HG03558 (cell line): ENCODE results near the gene LRMDA.

Source experiments
- ATAC-seq: cut with Tn5 transposase; IDR thresholded peaks from one replicate; pipeline ENCODE4 v1.9.1; 2021; ENCODE audit warnings: moderate number of reproducible peaks; ENCODE audit not compliant: unreplicated experiment; ENCODE audit errors: extremely low read depth

The LRMDA gene

DNA sequence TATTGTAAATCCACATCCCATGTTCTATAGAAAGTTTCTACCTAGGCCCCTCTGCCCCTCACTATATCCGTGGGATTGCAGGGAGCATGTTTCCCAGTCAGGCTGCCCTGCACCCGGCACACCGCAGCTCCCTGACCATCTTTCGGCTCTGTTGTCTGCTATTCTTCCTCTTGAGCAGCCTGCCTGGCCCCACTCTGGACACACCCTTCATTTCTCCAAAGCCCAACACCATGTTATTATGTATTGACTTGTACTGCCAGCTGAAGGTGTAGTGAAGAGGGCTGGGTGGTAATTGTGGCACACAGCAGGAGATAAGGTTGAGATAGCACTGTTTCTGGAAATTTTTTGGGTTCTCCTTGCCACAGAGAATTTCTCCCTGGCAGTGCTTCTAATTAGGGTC is 9.8 kb downstream of the LRMDA start:
- ATAC-seq = no peak

GRCh38 chr10:75441682-75442081 is 10.3 kb downstream of the LRMDA start:
- no peak for ATAC-seq

GRCh38 chr10:75443362-75443761 is 11.9 kb downstream of the LRMDA start:
- no peak for ATAC-seq

GRCh38 chr10:75444781-75445386 is 13.5 kb downstream of the LRMDA start:
- no peak for ATAC-seq

- no peak for ATAC-seq
Observed at GRCh38 chr10:75446508-75446907, 15.1 kb downstream of the LRMDA start.

GRCh38 chr10:75448166-75448565 is 16.7 kb downstream of the LRMDA start:
- no peak for ATAC-seq

DNA sequence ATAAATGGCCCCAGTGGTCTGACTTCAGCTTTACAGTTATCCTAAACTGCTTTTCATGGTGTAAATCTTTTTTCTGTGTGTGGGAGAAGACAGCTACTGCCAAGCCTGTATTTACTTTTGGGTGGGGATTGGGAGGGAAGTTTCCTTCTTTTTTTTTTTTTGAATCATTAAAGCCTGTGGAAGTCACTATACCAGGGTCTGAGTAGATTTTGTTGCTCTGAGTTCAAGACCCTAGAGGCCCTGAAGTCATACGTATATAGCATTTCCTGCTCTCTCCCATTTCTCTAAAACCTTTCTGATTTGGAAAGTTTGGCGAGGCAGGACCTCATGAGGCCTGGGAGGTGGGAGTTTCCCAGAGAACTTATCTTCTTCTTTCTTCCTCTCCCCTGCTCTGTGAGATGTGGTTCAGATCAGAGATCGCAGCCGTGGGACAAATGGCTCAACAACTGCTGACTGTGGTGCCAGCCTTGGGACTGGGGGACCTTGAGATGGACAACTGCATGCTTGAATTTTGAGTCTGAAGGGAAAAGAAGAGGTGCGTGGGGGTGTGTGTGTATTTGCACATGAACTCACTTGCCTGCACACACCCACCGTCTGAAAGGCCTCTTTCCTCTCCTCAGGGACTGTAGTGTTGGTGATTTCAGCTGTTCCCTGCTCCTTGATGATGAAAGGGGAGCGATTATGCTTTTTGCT is 18.1 kb downstream of the LRMDA start:
- no peak for ATAC-seq

DNA sequence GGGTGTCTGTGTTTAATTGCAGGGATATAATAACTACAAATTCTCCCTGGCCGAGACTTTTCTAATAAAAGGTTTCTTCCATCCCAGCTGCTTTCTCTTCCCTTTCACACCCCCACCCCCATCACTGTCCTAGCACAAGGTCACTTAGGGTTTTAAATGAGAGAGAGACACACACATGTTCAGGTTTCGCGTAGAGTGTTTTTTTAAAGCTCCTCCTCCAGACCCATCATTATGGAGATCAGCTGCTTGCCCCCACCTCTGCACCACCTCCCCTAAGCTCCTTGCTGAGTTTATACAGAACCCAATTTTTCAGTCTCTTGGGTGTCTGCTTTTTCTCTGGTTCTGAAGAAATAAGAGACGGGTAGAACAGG is 18.6 kb downstream of the LRMDA start:
- no peak for ATAC-seq

DNA sequence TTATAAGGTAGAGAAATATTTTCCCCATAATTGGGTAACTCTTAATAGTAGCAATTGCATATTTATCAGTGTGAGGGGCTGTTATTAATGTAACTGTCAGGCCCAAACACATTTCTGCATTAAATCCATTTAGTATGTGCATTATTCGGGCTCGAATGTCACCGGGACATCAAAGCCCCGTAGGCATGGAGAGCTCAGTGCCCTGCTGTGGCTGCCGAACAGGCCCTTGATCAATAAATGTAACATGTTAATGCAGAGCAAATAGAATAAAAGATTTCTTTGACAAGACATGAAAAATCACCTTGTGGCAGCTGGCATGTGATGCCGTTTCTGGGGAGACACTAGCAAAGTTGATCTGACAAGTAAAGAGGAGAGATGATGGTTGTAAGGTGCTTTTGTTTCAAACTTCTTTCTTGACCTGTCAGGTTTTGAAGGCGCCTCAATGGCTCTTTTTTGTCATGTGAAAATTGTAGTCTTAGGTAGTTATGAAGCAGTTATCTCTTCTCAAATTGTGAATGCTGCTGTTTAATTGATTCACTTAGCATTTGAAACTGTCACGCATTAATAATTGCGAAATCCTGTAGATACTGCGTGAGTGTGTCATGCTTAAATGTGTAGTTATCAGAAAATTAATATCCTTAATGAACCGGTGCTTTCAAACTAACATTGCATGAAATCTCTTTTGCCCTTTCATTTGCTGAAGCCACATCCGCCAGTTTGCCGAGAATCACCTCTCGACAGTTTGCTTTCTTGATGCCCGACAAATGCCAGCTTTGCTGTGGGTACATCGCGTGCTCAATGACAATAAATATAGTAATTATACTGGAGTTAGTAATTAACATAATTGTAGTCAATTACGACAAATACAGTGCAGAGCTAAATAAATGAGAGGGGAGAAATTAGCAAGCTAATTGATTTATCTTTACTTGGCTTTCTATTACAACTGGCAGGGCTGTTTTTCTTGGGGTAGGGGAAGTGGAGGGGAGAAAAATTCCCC is 19.5 kb downstream of the LRMDA start:
- ATAC-seq = no peak

DNA sequence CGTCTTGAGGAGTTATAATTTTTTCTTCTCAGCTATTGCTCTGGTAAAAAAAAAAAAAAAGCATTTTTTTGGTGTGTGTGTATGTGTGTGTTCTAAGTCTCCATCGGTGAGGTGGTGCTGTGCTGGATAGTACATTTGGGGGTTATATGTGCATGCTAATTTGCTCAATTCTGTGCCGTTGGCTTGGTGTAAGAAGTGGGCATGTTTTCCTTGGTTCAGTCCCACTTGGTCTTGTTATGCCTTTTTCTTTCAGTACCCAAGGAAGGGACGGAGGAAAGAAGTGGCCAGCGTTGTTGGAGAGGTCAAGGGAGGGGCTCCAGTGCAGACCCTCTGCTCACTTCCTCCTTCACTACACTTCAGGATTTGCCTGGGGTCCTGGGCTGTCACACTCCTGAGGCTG is 20.4 kb downstream of the LRMDA start:
- no peak for ATAC-seq

- ATAC-seq = no peak
Observed at GRCh38 chr10:75452997-75453396, 21.6 kb downstream of the LRMDA start.

DNA sequence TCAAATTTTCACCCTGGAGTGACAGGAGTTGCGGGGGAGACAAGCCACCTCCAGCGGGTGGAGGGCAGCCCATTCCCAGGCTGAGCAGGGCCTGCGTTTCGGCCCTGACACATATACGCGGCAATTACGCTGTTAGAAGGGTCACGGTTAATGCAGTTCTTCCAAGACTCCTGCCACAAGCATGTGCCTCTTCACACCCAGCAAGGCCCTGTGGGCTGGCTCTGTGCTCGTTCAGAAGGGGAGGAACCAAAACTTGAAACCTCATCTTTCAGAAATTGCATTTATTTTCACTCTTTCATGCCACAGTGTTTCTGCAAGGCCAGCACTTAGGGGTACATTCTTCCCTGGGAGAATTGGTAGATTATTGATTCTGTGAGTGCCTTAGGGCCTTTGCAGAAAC is 24.7 kb downstream of the LRMDA start:
- no peak for ATAC-seq

DNA sequence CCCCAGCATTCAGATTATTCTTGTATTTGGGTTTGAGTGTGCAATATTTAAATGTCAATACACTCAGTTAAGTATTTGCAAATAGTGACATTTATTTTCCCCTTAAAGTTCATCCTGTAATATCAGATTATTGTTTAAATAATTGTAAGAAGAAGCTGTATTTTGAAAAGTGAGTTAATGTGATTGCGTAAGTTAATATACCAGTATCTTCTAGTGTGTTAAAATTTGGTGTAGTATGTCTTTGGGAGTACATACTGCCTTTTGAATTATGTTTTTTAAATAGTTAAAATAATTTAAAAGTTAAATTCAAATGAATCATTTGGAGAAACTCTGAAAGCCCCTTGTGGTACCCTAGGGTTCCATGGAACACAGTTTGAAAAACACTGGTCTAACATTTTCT is 28.6 kb downstream of the LRMDA start:
- ATAC-seq = no peak

DNA sequence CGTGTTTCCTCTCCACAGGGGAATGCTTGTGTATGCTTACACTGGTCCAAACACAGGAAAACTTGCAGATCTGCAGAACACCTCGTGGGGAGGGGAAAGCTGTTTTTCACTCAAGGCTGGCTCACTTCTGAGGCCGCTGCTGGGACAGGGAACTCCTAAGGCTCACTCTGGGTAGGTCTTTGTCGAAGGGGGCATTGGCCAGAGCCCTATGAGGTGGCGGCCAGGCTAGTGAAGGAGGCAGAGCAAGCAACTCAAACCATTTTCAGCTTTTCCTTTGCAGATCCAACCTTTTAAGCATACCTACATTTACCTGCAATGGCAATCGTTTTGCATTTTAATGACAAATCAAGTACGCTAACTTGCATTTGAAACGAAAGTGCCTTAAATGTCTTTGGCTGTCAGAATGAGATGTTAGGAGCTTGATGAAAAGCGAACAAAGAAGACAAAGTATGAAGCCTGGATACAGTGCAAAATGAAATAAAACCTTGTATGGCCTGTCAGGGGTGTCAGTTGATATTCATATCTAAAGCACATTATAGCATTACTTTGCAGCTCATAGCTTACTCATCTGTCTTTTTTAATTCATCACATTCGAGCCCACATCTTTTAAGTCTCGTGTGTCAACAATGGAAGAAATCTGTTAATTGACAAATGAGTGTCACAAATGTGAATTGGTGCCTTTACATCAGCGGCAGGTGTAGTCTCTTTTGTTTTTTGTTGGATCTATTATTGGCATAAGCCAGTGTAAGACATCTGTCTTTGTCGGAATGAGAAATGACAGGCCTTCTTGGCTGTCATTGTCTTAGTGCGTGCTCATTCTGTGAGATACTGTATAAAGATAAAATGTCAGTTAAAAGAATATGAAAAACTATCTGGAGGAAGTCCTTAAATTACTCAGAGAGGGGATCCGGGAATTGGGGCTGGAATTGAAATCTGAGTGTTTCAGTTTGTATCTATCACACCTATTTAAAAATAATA is 30.5 kb downstream of the LRMDA start:
- no peak for ATAC-seq

DNA sequence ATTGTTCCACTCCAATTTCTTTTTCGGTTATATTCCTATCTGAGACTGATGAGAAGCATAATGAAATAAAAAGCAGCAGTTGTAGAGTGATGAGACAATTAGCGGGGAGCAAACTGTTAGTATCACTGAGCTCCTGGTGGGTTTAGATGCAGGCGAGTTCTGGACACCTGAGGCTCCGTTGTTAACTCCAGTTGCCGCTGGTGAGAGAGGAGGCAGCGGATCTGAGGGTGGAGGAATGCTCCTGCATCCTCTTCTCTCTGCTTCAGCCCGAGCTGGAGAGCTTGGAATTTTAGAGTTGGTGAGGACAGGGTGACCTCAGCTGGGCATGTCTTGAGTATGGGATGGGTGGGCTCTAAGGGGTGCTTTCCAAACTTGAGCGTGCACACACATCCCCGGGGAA is 31.4 kb downstream of the LRMDA start:
- ATAC-seq = no peak

GRCh38 chr10:75464478-75465449 is 33.3 kb downstream of the LRMDA start:
- ATAC-seq = no peak

- ATAC-seq = no peak
Observed at GRCh38 chr10:75465450-75465827, 34.0 kb downstream of the LRMDA start.

GRCh38 chr10:75466001-75466400 is 34.6 kb downstream of the LRMDA start:
- ATAC-seq = no peak

- ATAC-seq = no peak
Observed at GRCh38 chr10:75466886-75467285, 35.5 kb downstream of the LRMDA start.
